ENCODE data around the gene IL18BP.

The IL18BP gene

DNA sequence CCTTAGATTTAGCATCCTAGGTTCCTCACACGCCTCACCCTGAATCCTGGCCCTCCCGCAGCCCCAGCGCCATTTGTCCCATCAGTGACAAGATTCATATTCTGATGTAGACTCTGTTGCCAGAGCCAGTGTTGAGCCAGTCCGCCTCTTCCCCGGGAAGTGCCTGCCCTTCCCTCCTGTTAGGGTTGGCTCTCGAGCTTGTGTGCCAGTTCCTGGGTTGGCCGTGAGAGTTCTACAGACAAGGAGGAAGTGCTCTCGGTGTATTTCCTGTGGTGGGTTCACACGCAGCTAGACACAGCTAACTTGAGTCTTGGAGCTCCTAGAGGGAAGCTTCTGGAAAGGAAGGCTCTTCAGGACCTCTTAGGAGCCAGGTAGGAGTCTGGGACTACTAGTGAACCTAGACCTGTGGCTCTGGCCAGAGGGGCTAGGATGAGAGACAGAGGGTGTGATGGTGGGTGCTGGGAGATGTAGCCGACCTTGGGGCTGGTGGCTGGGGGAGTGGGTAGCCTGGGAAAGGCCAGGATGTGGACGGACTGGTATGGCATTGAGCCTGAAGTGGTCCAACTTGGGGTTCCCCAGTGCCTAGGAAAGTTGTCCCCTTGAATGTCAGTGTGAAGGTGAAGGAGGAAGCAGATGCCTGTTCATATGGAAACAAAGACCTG, at the start of gene IL18BP:
Gene IL18BP (plus strand): TSS at position 261 of the 662 bp plus-strand sequence. CDS start 1,076 bp downstream, outside the sequence.
- no peak for DNase-seq

DNA sequence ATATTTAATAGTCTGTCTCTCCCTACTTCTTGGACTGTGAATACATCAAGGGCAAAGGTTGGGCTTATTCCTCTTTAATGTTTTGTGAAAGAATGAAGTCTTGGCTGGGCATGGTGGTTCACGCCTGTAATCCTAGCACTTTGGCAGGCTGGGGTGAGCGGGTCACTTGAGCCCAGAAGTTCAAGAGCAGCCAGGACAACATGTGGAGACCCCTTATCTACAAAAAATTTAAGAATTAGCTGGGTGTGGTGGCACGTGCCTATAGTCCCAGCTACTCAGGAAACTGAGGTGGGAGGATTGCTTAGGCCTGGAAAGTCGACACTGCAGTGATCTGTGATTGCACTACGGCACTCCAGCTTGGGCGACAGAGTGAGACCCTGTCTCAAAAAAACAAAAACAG, 49.7 kb upstream of the IL18BP start:
- DNase-seq: no peak

DNA sequence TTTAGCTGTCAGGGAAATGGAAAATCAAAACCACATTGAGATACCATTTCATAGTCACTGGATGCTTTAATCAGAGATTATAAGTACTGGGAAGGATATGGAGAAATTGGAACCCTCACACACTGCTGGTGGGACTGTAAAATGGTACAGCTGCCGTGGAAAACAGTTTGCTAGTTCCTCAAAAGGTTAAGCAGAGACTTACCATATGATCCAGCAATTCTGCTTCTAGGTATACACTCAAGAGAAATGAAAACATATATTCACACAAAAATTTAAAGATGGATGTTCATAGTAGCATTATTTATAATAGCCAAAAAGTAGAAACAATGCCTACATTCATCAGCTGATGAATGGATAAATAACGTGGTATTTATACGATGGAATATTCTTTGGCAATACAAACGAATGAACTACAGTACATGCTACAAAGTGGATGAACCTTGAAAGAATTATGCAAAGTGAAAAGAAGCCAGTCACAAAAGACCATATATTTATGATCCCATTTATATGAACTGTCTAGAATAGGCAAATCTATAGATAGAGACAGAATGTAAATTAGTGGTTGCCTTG, 46.9 kb upstream of the IL18BP start:
- DNase-seq: no peak

DNA sequence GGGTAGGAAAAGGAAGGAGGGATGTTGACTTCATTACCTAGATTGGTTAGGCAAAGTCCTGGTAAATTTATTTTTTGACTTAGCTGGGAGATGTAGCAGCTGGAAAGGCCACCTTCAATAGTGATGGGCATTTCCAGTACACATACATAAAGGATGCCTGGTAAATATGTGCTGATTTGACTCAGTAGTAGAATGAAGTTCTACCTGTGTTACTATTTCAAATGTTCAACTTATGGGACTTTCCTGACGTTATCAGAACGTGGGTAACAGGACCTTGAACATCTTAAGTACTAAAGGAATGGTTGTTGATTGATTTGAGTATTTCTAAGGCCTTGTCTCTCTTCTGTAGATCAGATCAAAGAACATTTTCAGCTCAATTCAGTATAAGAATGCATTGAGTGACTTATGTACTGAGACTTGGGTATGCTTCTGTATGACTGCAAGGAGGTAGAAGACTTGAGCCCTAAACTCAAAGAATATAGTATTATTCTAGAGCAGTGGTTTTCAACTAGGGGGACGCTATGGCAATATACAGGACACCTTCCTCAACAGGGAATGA, 42.7 kb upstream of the IL18BP start:
- DNase-seq: no peak

DNA sequence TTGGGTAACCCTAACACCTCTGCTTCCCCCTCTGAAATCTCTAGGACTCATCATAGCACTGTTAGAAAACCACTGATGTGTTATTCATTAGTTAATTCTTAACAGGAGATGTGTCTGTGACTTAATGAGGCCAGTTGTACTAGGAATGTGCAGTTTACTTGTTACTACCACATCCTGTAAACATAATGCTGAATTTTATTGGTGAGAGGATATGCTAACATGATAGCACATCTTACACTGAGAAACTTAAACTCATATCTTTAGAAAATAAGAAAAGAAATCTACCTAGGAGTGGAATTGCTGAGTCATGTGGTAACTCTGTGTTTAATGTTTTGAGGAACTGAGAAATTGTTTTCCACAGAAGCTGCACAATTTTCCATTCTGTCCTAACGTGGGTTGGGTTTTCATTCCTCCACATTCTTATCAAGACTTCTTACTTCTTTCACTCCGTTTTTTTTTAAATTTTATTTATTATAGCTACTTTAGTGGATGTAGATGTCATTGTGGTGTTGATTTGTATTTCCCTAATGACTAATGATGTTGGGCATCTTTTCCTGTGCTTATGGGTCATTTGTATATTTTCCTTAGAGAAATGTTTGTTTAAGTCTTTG, 36.2 kb upstream of the IL18BP start:
- no peak for DNase-seq

DNA sequence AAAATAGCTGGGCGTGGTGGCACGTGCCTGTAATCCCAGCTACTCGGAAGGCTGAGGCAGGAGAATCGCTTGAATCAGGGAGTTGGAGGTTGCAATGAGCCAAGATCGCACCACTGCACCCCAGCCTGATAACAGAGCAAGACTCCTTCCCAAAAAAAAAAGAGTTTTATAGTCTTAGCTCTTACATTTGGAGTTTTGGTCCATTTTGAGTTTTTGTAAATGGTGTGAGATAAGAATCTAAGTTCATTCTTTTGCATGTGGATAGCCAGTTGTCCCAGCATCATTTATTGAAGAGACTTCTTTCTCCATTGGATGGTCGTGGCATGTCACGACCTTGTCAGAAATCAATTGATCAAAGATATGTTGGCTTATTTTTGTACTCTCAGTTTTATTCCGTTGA, 35.2 kb upstream of the IL18BP start:
- no peak for DNase-seq

DNA sequence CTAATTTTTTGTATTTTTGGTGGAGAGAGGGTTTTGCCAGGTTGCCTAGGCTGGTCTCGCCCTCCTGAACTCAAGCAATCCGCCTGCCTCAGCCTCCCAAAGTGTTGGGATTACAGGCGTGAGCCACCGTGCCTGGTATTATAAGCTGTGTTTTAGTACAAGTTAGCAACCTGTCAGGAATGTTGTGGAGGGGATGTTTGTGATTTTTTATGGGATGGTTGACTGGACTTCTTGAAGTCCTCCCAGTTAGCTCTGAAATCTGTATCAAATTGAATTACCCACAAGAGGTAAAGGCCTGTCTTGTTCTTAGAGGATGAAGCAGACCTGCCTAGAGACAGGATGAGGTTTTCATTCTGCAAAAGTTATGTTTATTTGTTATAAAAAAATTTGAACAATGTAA, 34.1 kb upstream of the IL18BP start:
- DNase-seq: no peak

DNA sequence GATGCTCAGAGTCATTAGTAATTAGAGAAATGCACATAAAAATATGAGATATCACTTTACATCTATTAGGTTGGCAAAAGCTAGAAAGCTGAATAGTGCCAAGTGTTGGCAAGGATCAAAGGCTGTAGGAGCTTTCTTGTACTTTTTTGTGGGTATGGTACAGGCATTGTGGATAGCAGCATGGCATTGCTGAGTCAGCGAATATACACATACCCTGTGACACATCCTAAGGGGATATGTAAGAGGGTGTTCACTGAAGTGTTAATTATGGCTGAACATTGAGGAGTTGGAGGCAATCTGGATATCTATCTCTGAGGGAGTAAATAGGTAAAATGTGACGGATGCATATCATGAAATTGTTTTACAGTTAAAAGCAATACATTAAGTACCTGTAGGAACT, 27.0 kb upstream of the IL18BP start:
- no peak for DNase-seq

DNA sequence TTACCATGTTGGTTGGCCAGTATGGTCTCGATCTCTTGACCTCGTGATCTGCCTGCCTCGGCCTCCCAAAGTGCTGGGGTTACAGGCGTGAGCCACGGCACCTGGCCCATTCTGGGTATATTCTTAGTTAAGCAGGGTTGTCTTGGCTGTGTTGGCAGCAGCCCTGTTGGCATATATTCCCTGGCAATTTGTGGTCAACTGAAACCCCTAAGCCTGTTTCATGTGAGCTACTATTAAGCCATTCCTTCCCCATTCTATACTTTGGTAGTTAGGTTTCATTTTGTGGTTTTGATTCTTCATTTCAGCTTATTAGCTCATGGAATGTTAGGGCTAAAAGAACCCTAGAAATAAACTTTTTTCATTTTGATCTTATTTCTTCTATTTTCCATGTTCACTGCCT, 22.2 kb upstream of the IL18BP start:
- no peak for DNase-seq

DNA sequence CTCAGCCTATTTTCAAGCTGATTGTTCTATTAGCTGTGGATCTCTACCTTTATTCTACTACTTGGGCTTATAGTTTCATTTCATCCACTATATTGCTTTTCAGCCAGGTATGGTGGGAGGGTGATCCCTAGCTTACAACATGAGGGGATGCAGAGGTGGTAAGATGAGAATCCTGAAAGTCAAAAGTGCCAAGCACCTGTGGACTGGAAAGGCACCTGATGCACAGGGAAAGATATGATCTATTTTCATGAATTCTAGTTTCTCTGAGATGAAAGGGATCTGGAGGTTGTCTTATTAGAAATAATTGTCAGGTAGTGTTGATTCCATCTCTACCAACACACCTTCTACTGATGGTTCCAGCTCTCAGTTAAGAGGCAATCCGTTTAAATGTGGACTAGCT, 21.6 kb upstream of the IL18BP start:
- DNase-seq: no peak

DNA sequence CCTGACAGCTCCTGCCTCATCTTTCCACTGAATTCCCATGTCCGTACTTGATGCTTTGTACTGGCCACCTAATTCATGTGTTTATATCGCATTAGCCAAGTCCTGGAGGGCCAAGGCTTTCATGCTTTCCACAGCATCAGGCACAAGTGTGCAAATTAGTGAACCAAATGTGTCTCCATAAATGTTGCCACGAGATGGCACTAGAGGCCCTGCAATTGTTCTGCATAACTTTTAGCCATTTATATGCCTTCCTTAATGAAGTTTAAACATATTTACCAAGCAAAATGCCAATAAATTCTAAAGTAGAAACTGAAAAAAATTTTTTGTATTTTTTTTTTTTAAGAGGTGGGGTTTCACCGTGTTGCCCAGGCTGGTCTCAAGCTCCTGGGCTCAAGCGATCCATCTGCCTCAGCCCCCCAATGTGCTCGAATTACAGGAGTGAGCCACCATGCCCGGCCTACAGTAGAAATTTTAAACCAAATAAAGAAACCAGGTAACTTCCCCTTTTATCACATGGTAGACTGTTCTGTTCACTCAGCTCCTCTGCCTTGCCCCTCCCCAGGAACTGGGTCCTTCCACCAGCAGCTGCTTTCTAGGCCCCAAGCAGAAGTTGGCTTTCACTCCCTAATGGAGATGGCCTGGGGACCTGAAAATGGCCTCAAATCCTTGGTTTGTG, 20.8 kb upstream of the IL18BP start:
- no peak for DNase-seq

DNA sequence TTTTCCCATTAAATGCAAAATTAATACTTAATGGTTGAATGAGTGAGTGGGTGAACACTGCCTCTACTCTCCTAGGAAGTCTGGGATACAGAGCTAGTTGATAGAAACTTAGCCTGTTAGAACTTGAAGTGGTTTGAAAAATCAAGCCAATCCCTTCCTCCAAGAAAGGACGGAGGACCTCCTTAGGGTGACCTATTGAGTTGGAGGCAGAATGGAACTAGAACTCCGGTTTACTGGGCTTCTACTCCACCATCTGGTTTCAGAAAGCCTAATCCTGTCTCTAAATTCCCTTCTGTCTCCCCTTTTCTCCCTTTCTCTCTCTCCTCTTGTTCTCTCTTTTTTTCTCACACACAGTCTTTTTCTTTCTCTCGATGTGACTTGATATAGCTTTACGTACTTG, 19.6 kb upstream of the IL18BP start:
- no peak for DNase-seq

DNA sequence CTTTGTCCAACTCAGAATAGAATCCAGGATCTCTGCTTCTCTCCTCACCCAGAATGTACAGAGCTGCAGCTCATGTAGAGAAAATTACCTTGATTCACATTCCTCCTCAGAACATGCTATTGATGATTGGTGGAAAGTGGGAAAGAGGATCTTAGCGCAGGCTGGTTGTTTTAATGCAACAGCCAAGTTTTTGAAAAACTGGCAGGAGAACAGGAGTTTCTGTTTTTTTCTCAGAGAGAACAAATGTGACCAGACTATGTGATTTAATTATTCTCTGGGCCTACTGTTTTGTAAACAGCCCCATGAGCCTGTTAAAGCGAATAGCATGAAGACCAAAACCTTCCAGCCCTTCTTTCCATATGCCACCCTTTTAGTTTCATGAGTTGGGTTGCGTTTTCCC, 19.1 kb upstream of the IL18BP start:
- DNase-seq: no peak

DNA sequence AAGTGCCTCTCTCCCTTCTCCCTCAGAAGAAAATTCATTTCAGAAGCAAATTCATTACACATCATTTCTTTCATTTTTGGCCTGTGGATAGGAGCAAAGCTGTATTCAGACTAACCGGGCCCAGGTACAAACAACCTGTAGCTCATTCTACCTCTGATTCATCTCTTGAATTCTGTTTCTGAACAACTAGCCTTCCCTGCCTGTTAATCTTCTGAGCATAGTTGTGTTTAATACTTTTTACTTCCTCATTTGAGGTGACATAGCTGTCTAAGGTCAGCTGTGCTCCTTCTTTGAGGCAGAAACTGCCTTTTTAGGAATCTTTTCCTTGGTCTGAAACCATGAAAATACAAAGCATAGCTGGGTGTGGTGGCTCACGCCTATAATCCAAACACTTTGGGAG, 12.6 kb upstream of the IL18BP start:
- DNase-seq: no peak

DNA sequence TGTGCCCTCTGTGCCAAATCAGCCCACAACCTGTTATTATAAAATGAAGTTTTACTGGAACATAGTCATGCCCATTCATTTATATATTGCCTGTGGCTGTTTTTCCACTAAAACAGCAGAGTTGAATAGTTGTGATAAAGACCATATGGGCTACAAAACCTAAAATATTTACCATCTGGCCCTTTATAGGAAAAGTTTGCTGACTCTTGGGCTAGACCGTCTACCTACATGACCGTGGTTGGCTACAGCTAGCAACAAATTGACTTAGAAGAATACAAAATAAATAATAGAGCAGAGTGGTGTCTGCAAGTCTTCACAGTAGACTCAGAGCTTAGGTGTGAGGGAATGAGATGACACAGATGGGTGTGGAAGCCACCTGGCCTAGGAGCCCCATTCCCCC, 11.2 kb upstream of the IL18BP start:
- DNase-seq: no peak

DNA sequence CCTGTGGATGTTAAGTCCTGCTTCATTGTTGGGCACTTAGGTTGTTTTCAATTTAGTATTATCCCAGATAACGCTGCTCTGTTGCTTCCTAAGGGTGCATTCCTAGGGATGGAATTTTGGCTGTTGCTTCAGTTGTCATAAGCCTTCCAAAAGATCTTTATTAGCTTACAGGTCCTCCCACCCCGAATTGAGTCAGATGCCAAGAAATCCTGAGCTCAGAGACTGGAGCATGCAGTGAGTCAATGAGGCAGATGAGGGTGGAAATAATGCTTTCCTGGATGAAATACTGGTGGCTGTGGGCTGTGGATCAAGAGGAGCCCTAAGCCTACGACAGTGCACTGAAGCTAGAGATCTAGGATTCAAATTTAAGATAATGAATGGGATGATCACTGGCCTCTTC, 10.7 kb upstream of the IL18BP start:
- no peak for DNase-seq

DNA sequence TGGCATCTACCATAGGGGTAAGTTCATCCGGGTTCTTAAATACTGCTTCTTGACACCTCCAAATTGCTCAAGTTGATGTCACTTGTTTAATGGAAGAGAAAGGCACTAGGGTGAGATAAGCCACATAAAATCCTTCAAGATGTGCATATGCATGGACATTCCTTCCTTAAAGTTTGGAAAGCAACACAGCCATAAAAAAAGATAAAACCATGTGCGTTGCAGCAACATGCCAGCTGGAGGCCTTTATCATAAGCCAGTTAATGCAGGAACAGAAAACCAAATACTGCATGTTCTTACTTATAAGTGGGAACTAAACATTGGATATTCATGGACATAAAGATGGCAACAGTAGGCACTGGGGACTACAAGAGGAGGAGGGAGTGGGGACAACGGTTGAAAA, 8.0 kb upstream of the IL18BP start:
- DNase-seq: no peak

DNA sequence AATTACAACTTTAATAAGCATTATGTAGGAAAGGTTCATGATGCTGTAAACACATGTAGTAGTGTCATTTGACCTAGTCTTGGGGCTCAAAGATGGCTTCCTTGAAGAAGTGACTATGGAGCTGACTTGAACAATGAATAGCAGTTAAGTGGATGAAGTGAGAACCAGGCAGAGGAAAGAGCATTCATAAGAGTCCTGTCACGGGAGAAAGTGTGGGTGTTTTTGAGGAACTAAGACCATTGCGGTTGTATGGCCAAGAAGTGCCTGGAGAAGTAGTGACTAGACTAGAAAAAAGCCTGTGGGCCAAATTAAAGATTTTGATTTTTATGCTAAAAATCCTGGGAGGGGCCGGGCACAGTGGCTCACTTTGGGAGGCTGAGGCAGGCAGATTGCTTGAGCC, 7.2 kb upstream of the IL18BP start:
- no peak for DNase-seq

DNA sequence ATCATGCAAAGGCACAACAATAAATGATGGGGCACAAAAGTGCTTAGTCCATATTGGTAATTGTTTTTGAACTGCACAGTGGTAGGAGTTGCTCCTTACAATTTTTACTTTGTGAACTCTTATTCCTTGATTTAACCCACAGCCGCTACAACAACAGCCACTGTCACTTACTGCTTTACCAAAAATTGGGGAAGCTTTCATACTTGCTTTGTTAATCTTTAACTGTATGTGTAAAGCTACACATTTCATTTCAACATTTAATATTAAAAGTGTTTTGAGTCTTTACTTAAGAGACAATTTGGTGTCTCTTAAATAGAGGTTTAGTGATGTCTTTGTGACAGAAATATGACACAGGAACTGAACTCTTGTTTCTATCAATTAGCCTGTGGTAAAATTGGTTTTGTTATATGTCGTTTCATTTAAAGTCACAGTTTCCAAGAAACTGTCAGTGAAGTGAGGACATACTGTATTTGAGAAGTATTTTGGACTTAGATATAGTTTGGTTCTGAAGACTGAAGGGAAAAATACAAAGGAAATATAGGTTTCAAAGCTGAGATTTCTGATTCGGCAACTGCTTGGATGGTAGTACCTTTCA, 6.5 kb upstream of the IL18BP start:
- no peak for DNase-seq

DNA sequence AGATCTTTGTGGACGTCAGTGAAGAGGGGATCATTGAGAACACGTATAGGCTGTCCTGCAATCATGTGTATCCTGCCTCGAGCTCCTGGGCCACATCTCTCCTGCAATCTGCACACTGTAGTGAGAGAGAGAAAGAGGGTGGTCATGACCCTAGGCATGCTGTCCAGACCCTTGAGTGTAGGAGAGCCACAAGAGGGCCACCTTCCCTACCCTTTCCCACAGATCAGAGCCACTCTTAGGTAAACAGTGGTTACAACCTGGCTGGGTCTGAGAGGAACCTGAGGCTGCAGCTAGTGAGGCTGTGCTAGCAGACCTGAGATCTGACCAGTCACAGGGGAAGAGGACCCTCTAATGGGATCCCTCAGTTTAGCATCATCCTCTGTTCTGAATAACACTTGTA, 3.9 kb upstream of the IL18BP start:
- DNase-seq: no peak

DNA sequence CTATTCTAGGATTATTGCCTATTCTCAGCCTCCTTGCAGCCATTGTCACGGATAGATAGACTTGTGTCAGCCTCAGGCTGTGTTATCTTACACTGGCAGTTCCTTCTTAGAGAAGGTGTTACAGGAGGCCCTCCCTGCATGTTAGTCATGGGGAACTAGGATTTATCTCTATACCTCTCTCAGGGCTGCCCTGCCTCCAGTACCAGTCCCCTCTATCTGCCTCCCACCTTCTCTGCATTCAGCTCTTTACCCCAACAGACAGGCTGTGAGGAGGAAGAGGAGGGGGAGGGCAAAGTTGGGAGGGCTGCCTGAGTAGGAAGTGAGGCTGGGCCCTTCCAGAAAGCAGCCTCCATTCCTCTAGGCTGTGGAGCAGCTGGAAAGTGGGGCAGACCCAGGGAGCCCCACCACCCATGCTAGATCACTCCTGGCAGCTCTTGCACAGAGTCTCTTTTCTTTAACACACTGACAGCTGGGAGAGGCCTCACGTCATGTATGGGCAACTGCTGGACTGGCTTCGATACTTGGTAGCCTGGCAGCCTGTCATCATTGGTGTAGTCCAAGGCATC, 2.9 kb upstream of the IL18BP start:
- no peak for DNase-seq

DNA sequence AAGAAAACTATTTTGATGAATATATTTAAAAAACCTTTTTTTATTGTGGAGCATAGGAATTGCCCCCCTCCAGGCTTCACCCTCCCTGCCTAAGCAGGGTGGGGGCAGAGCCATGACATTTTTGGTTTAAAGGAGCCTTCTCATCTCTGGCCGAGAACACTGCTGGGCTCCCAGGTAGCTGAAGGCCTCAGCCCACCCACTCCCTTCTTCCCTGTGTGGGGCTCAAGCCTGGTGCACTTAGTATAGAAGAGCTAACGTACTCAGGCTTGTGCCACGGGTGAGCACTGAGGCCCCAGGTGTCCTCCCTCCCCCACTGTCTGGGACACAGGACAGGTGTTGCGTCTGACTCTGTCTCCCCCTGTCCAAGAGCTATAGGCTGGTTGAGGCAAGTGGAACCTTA, 2.2 kb upstream of the IL18BP start:
- DNase-seq: no peak

DNA sequence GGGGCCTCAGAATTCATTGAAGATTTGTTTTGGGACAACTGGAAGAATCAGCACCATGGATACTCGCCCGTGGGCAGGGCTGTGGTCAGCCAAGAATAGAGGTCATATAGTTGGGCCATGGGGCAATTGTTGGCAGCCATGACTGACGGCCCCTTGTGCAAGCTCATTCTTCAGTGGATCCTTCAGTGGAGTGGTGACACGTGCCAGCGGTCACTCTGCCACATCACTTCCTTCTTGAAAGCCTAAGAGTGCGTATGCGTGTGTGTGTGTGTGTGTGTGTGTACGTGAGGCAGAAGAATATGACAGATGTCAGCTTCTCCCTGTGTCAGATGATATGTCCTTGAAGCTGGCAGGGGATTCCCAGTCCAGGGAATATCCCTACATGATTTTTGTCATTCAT, 1.8 kb upstream of the IL18BP start:
- DNase-seq: no peak
